BLaER1 treated with 17β-estradiol and CSF1 and Interleukin-3, amounts not matched to agents 10 nM and 100 nM (cell line): ENCODE measurements around the gene ZBTB8A.

ENCODE experiments used
- H3K27ac ChIP-seq, 11 experiments: shearing (Covaris generic); formaldehyde crosslinking; 2 replicates each; pipeline ENCODE4 v1.8.1; 2022
- H3K27me3 ChIP-seq, 11 experiments: shearing (Covaris generic); formaldehyde crosslinking; 2 replicates each; pipeline ENCODE4 v1.8.1; 2022
- H3K36me3 ChIP-seq, 11 experiments: shearing (Covaris generic); formaldehyde crosslinking; 2 replicates each; pipeline ENCODE4 v1.8.1; 2022
- H3K4me1 ChIP-seq, 10 experiments: shearing (Covaris generic); formaldehyde crosslinking; 2 replicates each; pipeline ENCODE4 v1.8.1; 2022
- H3K4me2 ChIP-seq, 11 experiments: shearing (Covaris generic); formaldehyde crosslinking; 2 replicates each; pipeline ENCODE4 v1.8.1; 2022
- H3K4me3 ChIP-seq, 10 experiments: shearing (Covaris generic); formaldehyde crosslinking; 2 replicates each; pipeline ENCODE4 v1.8.1; 2022
- H3K9ac ChIP-seq, 11 experiments: shearing (Covaris generic); formaldehyde crosslinking; 2 replicates each; pipeline ENCODE4 v1.8.1; 2022
- H3K9me3 ChIP-seq, 11 experiments: shearing (Covaris generic); formaldehyde crosslinking; replicated peaks in 1 of 11; 2 replicates each; pipeline ENCODE4 v1.8.1; 2022
- H4K20me1 ChIP-seq, 11 experiments: shearing (Covaris generic); formaldehyde crosslinking; 2 replicates each; pipeline ENCODE4 v1.8.1; 2022
- Cebpa-rat ChIP-seq, 11 experiments: shearing (Covaris generic); IDR thresholded peaks; 2 replicates each; pipeline ENCODE4 v1.8.1; 2022

The ZBTB8A gene

GRCh38 chr1:32501865-32502264 is 37.4 kb upstream of the ZBTB8A start:
- Histone ChIP-seq H3K4me3 (no peak overlapping the region), H3K27ac (no peak overlapping the region), H3K4me2 (no peak overlapping the region), H3K9ac (no peak overlapping the region), H3K27me3 (no peaks in the 10 kb centered on the region), H3K9me3 (peaks cover 0 to 5% (median 0%) of the 10 kb centered on the region in 11 experiments; a peak in 3 of 22 replicates), H3K4me1 (peaks cover 0 to 17% (median 10%) of the 10 kb centered on the region in 10 experiments; a peak in 12 of 20 replicates), H3K36me3 (no peaks in the 10 kb centered on the region), H4K20me1 (no peaks in the 10 kb centered on the region)
- TF ChIP-seq Cebpa-rat (IDR thresholded peaks at IDR 0.05) = no peak

- Histone ChIP-seq H3K4me2 (no peak overlapping the region), H3K27ac (no peak overlapping the region), H3K9ac (no peak overlapping the region)
Observed at GRCh38 chr1:32503153-32503552, 36.1 kb upstream of the ZBTB8A start.

GRCh38 chr1:32507021-32507420 is 32.2 kb upstream of the ZBTB8A start:
- H3K9ac ChIP-seq = no peak overlapping the region
- no peaks in the 10 kb centered on the region for H4K20me1 ChIP-seq
- no peak for TF ChIP-seq Cebpa-rat (IDR thresholded peaks at IDR 0.05)
- no peak overlapping the region for H3K4me2 ChIP-seq
- no peaks in the 10 kb centered on the region for H3K36me3 ChIP-seq
- no peaks in the 10 kb centered on the region for H3K4me1 ChIP-seq
- H3K4me3 ChIP-seq = no peak overlapping the region
- no peak overlapping the region for H3K27ac ChIP-seq
- no peaks in the 10 kb centered on the region for H3K27me3 ChIP-seq
- peaks cover 0 to 7% (median 0%) of the 10 kb centered on the region in 11 experiments; a peak in 4 of 22 replicates for H3K9me3 ChIP-seq

More at GRCh38 chr1:32503153-32503552, 36.1 kb upstream of the ZBTB8A start:
- no peak for TF ChIP-seq Cebpa-rat (IDR thresholded peaks at IDR 0.05)
- Histone ChIP-seq H3K4me1 (peaks cover 0 to 17% (median 10%) of the 10 kb centered on the region in 10 experiments; a peak in 12 of 20 replicates), H3K36me3 (no peaks in the 10 kb centered on the region), H3K9me3 (peaks cover 0 to 5% (median 0%) of the 10 kb centered on the region in 11 experiments; a peak in 3 of 22 replicates), H4K20me1 (no peaks in the 10 kb centered on the region), H3K27me3 (no peaks in the 10 kb centered on the region), H3K4me3 (no peak overlapping the region)

- no peaks in the 10 kb centered on the region for H3K36me3 ChIP-seq
- no peak overlapping the region for H3K9ac ChIP-seq
- no peak overlapping the region for H3K4me3 ChIP-seq
- peaks cover 0 to 7% (median 0%) of the 10 kb centered on the region in 11 experiments; a peak in 4 of 22 replicates for H3K9me3 ChIP-seq
- H3K27ac ChIP-seq = no peak overlapping the region
- no peaks in the 10 kb centered on the region for H4K20me1 ChIP-seq
- no peaks in the 10 kb centered on the region for H3K4me1 ChIP-seq
- no peak for TF ChIP-seq Cebpa-rat (IDR thresholded peaks at IDR 0.05)
- H3K4me2 ChIP-seq = no peak overlapping the region
- H3K27me3 ChIP-seq = no peaks in the 10 kb centered on the region
Observed at GRCh38 chr1:32508761-32509160, 30.5 kb upstream of the ZBTB8A start.

- H3K4me2 ChIP-seq = no peak overlapping the region
- H3K9me3 ChIP-seq = peaks cover 0 to 6% (median 0%) of the 10 kb centered on the region in 11 experiments; a peak in 4 of 22 replicates
- H3K36me3 ChIP-seq = no peaks in the 10 kb centered on the region
- no peak overlapping the region for H3K27ac ChIP-seq
- no peaks in the 10 kb centered on the region for H4K20me1 ChIP-seq
- H3K9ac ChIP-seq = no peak overlapping the region
- H3K4me3 ChIP-seq = no peak overlapping the region
- H3K4me1 ChIP-seq = no peaks in the 10 kb centered on the region
- H3K27me3 ChIP-seq = no peaks in the 10 kb centered on the region
- TF ChIP-seq Cebpa-rat (IDR thresholded peaks at IDR 0.05) = no peak
Observed at GRCh38 chr1:32509939-32510338, 29.3 kb upstream of the ZBTB8A start.

- H3K4me1 ChIP-seq = peaks cover 0 to 8% (median 6%) of the 10 kb centered on the region in 10 experiments; a peak in 10 of 20 replicates
- no peak overlapping the region for H3K4me2 ChIP-seq
- no peaks in the 10 kb centered on the region for H3K36me3 ChIP-seq
- H3K9me3 ChIP-seq = peaks cover 0 to under 1% (median 0%) of the 10 kb centered on the region in 11 experiments; a peak in 1 of 22 replicates
- H3K27me3 ChIP-seq = no peaks in the 10 kb centered on the region
- no peak for TF ChIP-seq Cebpa-rat (IDR thresholded peaks at IDR 0.05)
- no peak overlapping the region for H3K27ac ChIP-seq
- H3K4me3 ChIP-seq = no peak overlapping the region
- H4K20me1 ChIP-seq = no peaks in the 10 kb centered on the region
- no peak overlapping the region for H3K9ac ChIP-seq
Observed at GRCh38 chr1:32516402-32516801, 22.8 kb upstream of the ZBTB8A start.

- H3K27ac ChIP-seq = no peak overlapping the region
- no peak for TF ChIP-seq Cebpa-rat (IDR thresholded peaks at IDR 0.05)
- H4K20me1 ChIP-seq = no peaks in the 10 kb centered on the region
- no peaks in the 10 kb centered on the region for H3K36me3 ChIP-seq
- no peak overlapping the region for H3K9ac ChIP-seq
- peaks cover 0 to 10% (median 6%) of the 10 kb centered on the region in 10 experiments; a peak in 10 of 20 replicates for H3K4me1 ChIP-seq
- H3K4me2 ChIP-seq = no peak overlapping the region
- H3K9me3 ChIP-seq = no peaks in the 10 kb centered on the region
- no peaks in the 10 kb centered on the region for H3K27me3 ChIP-seq
- no peak overlapping the region for H3K4me3 ChIP-seq
Observed at GRCh38 chr1:32518976-32519375, 20.3 kb upstream of the ZBTB8A start.

GRCh38 chr1:32521165-32521564 is 18.1 kb upstream of the ZBTB8A start:
- no peak for TF ChIP-seq Cebpa-rat (IDR thresholded peaks at IDR 0.05)
- Histone ChIP-seq H3K4me3 (peak overlapping the region; percentile 49 to 71 (median 60); a peak in 19 of 20 replicates), H4K20me1 (no peaks in the 10 kb centered on the region), H3K4me1 (peaks cover 0 to 10% (median 6%) of the 10 kb centered on the region in 10 experiments; a peak in 10 of 20 replicates), H3K9ac (peak overlapping the region; percentile 50 to 79 (median 72); a peak in 21 of 22 replicates), H3K27me3 (no peaks in the 10 kb centered on the region), H3K4me2 (peak overlapping the region; percentile 59 to 87 (median 79)), H3K36me3 (no peaks in the 10 kb centered on the region), H3K9me3 (no peaks in the 10 kb centered on the region), H3K27ac (peak overlapping the region in 10 of 11 experiments; percentile 49 to 75 (median 60); a peak in 14 of 22 replicates)

- peaks cover 0 to 10% (median 6%) of the 10 kb centered on the region in 10 experiments; a peak in 10 of 20 replicates for H3K4me1 ChIP-seq
- no peak overlapping the region for H3K4me3 ChIP-seq
- H4K20me1 ChIP-seq = no peaks in the 10 kb centered on the region
- no peaks in the 10 kb centered on the region for H3K9me3 ChIP-seq
- H3K27me3 ChIP-seq = no peaks in the 10 kb centered on the region
- no peak overlapping the region for H3K9ac ChIP-seq
- H3K4me2 ChIP-seq = no peak overlapping the region
- no peak overlapping the region for H3K27ac ChIP-seq
- H3K36me3 ChIP-seq = no peaks in the 10 kb centered on the region
- TF ChIP-seq Cebpa-rat (IDR thresholded peaks at IDR 0.05) = no peak
Observed at GRCh38 chr1:32525053-32525452, 14.2 kb upstream of the ZBTB8A start.
